GM19043 (cell line): ENCODE data around the gene FBN2.

Source experiments
- ATAC-seq: cut with Tn5 transposase; IDR thresholded peaks from one replicate; pipeline ENCODE4 v1.9.1; 2021; ENCODE audit warnings: low read depth; ENCODE audit not compliant: unreplicated experiment

Gene FBN2

DNA sequence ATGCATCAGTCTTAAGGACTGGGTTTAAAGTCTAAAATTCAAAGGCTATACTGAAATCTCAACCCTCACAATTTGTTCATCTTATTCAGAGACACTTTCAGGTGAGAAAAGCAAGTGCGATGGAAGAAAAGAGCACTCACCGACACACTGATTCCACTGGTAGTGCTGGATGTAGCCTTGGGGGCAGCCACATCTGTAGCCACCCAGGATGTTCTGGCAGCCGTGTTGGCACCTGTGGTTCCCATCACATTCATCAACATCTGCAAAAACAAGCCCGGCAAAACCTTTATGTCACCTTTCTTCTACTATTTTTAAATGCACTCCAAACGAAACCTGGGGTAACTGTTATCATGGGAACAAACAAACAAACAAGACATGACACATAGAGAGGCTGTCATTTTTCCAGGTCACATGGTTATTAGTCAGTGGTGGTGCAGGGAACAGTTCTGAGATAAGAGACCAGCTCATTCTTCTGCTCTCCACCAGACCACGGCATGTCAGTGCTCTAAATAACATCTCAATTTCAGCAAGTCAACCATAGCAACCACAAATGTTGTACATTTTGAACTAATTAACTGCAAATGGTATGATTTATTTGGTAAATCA, 266.1 kb downstream of the FBN2 start:
- ATAC-seq, result no peak

DNA sequence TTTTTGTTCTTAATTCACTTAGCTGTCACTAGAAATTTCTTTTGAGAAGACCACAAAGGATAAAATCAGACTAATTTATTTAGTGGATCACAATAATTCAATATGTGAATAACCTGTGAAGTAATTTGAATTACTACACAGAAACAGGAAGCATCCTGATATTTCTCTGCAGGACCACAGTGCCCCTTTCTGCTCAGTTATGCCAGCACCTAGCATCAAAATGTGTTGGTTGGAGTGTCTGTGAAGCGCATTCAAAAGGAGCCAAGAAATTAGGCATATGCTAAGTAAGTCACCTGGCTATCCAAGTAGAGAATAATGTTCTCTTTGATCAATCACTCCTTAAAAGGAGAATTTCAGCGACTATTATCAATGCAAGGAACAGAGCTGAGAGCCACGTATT, 267.0 kb downstream of the FBN2 start:
- ATAC-seq, result no peak

DNA sequence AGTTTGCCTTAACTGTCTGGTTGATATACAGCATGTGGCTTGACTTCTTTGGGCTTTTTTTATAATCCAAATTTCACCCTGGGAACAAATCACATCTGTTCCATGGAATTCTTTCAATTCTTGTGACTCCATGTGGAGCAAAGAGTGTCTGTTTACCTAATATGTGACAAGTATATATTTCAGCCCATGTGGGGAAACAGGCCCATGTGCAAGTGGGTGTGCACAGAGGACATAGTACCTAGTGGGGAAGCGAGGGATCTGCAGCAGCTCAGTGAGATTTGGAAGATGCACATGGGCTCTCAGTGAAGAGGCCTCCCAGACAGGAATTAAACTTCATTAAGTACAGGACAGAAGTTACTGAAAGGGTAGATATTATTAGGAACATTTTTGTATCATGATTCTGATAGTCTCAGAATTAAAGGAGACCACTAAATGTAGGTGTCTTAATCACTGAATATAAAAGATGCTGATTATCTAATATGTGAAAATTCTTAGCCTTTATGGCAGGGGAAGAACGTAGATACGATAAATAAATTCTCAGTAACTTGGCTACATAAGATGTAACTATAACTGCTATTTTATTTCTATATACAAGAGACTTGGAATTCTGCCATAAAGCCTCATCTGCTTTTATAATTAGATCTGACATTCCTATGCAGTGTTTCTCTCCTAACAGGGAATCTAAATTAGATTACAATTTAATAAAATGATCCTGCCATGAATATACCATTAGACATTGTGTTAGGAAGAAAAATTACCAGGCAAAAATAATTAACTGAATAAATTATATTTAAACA, 273.3 kb downstream of the FBN2 start:
- ATAC-seq, result no peak

DNA sequence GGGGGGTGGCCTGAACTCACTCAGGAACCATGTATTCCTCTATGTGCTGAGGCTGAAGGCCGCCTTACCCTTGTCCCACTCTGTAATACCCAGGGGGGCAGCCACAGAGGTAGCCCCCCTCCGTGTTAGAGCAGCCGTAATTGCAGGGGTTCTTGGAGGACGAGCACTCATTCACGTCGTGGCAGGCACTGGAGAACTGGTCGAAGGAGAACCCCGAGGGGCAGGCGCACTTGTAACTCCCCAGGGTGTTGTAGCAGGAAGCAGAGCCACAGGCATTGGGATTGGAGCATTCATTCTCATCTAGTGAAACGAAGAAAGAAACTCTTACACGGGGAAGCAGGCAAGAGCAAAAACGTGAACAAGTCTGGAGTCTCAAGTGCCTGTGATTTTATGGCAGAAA, 274.7 kb downstream of the FBN2 start:
- no peak for ATAC-seq

DNA sequence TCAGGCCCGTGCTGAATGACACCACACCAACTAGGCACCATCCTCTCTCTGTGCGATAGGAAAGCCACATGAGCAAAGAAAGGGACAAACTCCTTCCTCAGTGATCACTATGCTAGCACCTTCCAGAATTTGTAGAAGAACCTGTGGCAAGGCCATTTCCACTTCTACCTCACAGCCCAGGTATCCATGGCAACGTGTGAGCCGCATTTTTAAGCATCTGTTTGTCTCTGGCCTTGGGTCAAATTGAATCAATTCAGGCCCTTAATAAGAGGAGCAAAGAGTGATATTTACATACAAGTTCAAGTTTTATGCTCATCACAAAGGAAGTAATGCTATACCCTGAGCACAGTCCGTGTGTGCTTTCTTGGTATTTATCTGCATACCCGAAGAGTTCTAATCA, 275.1 kb downstream of the FBN2 start:
- ATAC-seq, result no peak

DNA sequence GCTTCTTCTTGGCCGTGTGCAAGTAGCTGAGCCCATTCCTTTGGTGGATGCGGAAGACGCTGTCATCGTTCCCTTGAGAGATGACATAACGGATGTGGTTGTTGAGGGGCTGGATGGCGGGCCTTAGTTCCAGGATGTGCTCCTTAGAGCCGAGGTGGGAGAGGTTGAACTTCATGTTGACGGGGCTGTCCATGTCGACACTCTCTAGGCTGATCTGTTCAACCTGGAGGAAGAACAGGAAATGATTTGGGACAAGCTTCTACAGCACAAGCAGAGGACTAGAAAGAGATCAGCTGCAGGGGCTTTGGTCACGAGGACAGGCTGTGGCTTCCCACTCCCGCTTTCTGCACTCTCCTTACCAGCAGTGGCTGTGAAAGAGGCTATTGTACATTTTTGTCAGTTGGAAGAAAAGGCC, 278.4 kb downstream of the FBN2 start:
- ATAC-seq, result no peak

DNA sequence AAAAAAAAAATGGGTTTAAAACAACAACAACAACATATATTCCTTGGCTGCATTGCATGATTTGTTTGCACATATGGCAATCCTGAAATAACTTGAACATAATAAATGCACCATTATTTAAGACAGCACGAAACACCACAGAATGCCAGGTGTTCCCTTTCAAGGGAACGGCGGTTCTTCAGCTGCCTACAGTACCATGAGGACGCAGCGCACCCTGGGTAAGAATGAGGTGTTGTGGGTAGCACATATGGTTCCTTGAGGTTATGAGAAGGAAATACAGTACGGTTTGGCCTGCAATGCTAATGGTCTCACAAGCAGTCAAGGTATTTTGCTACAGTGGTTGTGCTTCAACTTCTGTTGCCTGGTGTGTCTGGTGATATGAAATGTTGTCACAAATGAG, 279.7 kb downstream of the FBN2 start:
- no peak for ATAC-seq

DNA sequence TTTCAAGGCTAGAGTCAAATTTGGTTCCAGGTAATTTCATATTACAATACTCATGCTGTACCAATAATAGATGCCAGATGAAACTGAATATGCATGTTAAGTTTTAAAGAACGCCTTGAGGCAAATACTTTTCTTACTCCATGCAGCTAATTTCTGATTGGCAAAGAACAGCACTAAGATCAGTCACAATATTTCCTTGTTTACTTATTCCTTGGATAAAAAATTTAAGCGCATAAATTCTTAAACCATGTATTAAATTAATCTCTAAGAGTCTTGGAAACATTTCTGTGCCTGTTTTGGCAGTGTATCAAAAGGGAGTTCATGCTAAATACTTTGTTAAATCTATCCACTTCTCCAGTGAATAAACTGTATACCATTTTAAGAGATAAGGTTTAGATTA, 281.0 kb downstream of the FBN2 start:
- no peak for ATAC-seq

DNA sequence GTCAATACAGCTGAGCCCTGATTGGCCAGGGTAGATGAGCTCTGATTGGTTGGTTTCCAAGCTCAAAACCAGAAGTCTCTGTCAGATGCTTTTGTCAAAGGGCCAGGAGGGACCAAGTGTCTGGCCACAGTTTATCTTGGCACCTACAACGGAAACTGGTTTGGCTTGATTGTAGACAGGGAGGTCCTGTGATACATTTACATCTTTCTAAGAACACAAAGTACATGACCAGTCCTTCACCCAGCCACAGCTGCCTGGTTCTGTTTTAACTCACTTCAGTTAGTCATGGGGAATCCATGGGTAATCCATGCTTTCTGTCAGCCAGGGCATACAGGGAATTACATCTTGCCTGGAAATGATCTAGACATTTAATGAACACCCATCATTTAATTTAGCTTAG, 283.3 kb downstream of the FBN2 start:
- no peak for ATAC-seq

DNA sequence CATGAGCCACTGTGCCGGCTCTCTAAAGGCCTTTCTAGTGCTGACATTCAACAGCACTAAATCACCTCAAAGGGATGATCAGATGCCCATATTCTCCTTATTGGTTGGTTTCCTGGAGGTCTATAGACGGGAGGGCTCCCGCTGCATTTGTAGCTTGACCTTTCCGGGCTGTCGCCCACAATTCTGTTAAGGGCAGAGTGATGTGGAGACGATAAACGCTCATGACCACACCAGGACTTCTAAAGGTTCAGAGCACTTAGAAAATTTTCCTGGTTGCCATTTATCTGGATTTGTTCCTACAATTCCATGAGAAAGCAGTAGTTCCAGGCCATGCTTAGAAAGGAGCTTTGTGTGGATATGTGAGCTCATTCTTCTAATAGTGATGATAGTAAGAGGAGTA, 284.2 kb downstream of the FBN2 start:
- ATAC-seq, result no peak

DNA sequence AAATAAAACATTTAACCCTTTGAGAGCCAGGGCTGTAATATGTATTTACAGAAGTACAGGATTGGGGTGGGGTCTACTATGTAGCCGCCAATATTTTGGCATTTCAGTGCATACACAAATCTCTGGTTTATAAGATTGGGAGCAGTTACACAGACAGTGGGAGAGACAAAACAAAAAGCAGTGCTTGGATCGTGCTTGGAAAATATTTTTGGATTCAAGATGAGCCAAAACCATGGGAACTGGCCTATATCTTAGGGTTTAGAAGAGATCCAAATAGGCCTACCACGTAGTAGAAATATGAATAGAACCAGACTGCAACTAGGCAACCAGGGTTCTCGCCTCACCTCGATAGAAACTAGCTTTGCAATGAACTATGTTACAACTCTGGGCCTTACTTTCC, 284.9 kb downstream of the FBN2 start:
- no peak for ATAC-seq

DNA sequence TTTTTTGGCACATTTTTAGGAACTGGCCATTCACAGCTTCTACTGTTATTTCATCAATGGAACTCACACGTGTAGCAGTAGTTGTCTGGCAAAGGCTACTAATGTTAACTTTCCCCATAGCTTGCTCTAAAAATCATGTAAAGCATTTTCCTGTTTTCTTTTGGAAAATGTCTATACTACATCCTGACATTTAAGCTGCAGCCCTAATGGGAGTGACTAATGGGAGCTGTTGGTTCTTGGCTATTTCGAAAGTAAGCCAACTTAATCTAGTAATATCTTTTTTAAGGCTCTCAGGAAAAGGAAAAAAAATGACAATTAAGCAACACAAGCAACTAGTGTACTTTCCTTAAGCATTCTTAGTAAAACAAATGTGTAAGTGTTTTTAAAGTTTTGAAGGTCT, 285.3 kb downstream of the FBN2 start:
- no peak for ATAC-seq

DNA sequence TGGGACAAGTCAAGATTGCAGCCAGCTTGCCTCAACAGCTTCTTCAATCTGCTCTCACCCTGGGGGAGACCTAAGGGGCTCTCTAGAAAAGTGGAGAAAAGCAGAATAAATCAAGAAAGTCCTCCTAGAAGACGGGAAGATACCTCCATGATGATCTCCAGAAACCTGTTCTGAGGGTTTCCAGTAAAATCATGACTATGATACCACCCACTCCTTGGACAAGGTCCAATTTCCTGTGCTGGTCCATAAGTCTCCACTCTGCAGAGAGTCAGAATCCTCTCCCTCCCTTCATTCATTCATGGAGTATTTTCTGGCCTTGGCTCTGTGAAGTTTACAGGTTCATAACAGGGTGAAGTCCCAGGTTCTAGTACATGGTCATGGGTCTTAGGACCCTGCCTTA, 285.8 kb downstream of the FBN2 start:
- ATAC-seq, result no peak

DNA sequence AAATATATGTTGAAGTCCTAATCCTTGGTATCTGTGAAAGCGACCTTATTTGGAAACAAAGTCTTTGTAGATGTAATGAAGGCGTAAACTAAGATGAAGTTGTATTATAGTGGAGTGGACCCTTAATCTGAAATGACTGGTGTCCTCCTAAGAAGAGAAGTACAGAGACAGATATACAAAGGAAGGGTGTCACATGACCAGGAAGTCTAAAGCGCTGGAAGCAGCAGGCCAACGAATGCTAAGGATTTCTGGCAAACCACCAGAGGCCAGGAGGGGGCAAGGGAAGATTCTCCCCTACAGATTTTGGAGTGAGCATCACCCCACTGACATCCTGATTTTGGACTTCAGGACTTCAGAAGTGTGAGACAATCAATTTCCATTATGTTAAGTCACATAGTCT, 292.1 kb downstream of the FBN2 start:
- no peak for ATAC-seq

DNA sequence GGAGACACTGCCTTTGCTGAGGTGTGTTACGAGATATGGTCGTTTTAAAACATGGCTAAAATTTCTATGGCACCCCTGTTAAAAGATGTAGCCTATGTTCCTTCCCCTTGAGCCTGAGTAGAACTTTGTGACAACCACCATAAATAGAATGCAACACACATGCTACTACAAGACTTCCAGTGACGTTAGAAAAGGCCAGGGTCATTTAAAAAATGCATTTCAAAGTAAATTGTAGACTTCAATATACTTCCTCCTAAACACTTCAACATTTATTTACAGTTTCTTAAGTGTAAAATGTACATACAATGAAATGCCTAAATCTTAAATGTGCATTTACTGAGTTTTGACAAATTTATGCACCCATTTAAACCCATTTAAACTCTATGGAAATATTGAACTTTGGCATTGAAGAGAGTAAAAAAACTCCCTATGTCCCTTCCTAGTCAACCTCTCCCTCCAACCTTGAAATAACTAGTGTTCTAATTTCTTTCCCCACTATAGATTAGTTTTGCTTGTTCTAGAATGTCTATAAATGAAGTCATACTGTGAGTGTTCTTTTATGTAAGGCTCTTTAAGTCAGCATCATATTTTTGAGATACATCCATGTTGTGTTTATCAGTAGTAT, 294.0 kb downstream of the FBN2 start:
- no peak for ATAC-seq

DNA sequence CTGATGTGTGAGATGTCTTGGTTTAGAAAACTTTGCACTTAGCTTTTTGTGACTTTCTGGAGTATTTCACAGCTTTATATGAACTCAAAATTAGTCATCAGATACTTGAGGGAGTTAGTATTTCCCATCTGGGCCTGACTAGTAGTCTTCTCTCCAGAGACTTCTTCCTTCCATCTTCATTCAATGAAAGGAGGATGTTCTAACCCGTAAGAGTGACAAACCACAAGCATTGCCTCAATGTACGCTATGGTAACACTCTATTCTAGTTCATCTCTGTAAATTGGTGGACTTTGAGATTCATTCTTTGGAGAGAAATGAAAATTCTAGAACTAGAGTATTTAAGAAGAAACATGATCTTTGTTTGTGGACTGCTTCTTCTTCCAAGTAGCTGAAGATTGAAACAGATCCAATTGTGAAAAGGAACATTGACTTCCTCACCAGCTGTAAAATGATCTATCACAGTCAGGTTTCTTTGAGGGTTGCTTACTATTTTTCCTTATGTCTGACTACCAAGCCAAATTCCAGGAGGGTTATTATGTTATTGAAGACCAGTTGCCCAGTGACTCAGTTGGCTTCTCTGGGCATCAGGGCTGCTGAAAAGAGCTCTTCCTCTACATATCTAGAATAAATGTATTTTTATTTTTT, 296.9 kb downstream of the FBN2 start:
- ATAC-seq, result no peak

DNA sequence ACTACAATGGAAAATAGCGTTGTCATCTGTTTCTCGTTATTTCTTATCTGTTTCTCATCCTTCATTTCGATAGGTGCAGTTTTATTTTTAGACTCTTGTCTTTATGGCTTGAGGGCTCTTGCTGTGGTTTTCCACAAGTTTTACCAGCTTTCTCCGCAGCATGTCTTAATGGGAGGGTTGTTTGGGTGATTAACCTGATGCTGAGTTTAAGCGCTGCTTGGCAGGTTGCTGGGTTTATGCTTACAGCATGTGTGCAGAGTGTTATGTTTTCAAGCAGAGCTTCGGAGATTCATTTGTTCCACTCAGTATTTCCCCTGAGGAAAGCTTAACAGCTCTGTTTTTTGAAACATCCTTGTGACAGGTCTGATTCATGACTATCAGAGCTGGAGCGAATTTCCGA, 300.5 kb downstream of the FBN2 start:
- no peak for ATAC-seq

DNA sequence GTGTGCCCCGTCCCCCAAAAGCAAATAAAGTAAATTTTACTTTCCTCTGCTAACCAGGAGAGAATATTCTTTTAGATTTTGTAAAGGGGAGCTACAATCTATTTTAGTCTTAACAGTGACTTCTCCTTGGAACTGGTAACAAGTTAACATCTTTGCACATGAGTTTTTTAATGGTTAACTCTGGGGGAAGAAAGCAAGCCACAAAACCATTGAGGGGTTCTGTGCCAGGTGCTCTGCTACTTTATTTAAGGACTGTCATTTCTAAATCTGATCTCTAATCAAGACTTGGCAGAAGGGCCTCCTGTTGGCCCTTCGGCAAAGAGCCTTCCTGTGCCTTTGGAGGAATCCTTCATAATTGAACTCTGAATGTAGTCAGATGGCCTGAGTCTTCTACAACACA, 301.0 kb downstream of the FBN2 start:
- ATAC-seq, result no peak

DNA sequence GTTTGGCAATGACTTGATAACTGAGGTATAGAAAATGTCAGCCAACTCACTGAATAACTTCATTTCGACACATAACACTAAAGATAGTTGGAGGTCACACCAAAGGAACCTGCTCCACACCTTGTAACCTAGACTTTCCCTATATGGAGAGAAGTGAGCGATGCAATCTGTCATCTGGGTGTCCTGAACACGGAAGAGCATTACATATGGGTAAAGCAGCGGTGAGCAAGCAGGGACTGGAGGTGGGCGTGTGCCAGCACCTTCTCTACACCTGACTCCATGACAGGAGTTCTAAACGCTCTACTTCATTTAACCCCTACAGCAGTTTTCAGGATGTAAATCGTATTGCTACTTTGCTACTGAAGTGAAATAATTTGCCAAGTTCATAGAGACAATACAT, 301.7 kb downstream of the FBN2 start:
- ATAC-seq, result no peak

DNA sequence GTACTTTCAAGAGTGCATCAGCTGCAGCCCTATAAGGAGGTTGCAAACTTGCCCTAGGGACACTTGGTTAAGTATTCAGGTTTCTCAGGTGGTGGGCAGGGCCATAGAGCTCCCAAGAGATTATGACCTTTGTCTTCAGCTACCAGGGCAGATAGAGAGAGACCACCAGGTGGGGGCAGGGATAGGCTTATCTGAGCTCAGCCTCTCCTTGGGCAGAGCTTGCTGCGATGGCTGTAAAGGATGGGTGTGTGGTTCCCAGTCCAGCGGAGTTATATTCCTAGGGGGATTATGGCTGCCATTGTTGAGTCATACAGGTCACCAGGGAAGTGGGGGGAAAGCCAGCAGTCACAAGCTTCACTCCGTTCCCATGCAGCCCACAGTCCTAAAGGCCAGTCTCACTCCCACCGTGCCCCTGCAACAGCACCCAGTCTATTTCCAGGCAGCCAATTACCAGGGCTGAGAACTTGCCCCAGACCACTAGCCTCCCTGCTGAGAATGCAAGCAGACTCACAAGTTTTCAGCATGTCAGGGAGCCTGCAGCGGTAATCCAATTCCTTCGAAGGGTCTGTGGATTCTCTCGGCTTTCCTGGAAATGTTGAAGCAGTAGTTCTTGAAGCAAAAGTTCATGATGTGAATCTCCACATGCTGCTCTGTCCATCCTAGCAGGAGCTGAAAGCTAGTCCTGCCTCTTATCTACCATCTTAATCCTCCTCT, 303.0 kb downstream of the FBN2 start:
- no peak for ATAC-seq

DNA sequence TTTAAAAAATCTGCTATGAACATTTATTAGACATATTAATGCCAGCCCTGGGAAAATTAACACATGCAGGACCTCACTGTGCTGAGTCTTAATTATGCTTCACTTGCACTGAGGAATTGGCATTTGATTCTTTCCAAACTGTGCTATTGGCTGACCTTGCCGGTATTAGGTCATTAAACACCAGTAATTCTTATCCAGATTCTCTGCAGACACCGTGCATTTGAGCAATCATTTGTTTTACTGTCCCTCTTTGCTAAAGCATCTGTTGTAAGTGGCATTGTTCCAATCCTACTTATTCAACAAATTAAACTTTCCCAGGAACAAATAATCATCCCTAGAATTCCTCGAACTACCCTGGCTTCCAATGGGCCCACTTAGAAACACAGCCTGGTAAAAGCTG, 309.5 kb downstream of the FBN2 start:
- ATAC-seq, result no peak
